K562 (cell line): ENCODE data around the gene ERICH2. TPM values are rescaled to one million over a fixed set of nuclear protein-coding genes. Genes with fewer than 3 reads are reported as not detected.

ENCODE experiments used
- GTF2A2 ChIP-seq: IDR thresholded peaks from 2 replicates; pipeline ENCODE4 v1.6.1; 2016; ENCODE audit warnings: mild to moderate bottlenecking, missing genetic modification characterization, missing compliant biosample characterization
- HCFC1 ChIP-seq: IDR thresholded peaks from 2 replicates; pipeline ENCODE4 v1.6.1; 2012; ENCODE audit warnings: low read depth, low read length, improper control_type of control experiment
- KLF13 ChIP-seq: fragments of 450-650 bp; IDR thresholded peaks from 2 replicates; pipeline ENCODE4 v1.6.1; 2016; ENCODE audit warnings: missing genetic modification characterization, low read depth, mild to moderate bottlenecking, missing compliant biosample characterization, moderate library complexity, borderline replicate concordance
- NEUROD1 ChIP-seq: fragments of 150-350 bp; IDR thresholded peaks from 2 replicates; pipeline ENCODE4 v1.6.1; 2014; ENCODE audit warnings: borderline replicate concordance, low read length, low read depth; ENCODE audit not compliant: partially characterized antibody
- PTTG1 ChIP-seq: fragments of 450-650 bp; IDR thresholded peaks from 2 replicates; pipeline ENCODE4 v1.6.1; 2016; ENCODE audit warnings: low read depth, mild to moderate bottlenecking, missing genetic modification characterization, missing compliant biosample characterization
- PYGO2 ChIP-seq: fragments of 450-650 bp; IDR thresholded peaks from 2 replicates; pipeline ENCODE4 v1.6.1; 2016; ENCODE audit warnings: mild to moderate bottlenecking, missing genetic modification characterization, moderate library complexity, missing compliant biosample characterization
- TAL1 ChIP-seq: fragments of 450-650 bp; IDR thresholded peaks from 2 replicates; pipeline ENCODE4 v1.6.1; 2016; ENCODE audit warnings: mild to moderate bottlenecking
- ZC3H8 ChIP-seq: fragments of 450-650 bp; IDR thresholded peaks from 2 replicates; pipeline ENCODE4 v1.6.1; 2017
- ZNF41 ChIP-seq: fragments of 250-450 bp; sonication (Bioruptor Pico); conservative IDR thresholded peaks from 2 replicates; pipeline ENCODE4 v1.4.0; 2020; ENCODE audit warnings: mild to moderate bottlenecking
- ZSCAN32 ChIP-seq: fragments of 450-650 bp; formaldehyde crosslinking; IDR thresholded peaks from 2 replicates; pipeline ENCODE4 v1.4.0; 2020; ENCODE audit warnings: mild to moderate bottlenecking, moderate library complexity
- polyA plus RNA-seq, 8 experiments: library from polyadenylated mRNA; depleted of rRNA in 4 of 8; stranded (reverse) in 5 of 8; unstranded in 3 of 8; fragments of >200 nt; fragmentation: Nextera tagmentation in 2 of 8; fragmentation: Illumina TruSeq in 1 of 8; extraction: Ambion mirVana in 2 of 8; extraction: Trizol in 1 of 8; gene quantifications; 2 replicates each; pipeline versions ENCODE4 v1.2.1 to v1.2.3, GENCODE V29; 2011 to 2014; ENCODE audit warnings: inconsistent platforms in 1 of 8, missing spikeins in 1 of 8
- total RNA-seq, 7 experiments: library from RNA; depleted of rRNA in 6 of 7; stranded (reverse); fragments of >200 nt in 6 of 7; fragmentation: Illumina TruSeq in 2 of 7; extraction: Trizol in 2 of 7; gene quantifications; 2 replicates each; pipeline versions ENCODE4 v1.2.1 to v1.2.3, GENCODE V29; 2011 to 2021; ENCODE audit warnings: low replicate concordance in 1 of 7
- TF ChIP-seq, protein P1 (sequence below): fragments of 200-800 bp; sonication (Bioruptor generic); IDR thresholded peaks from 2 replicates; pipeline ENCODE4 v1.6.1; 2017; ENCODE audit warnings: missing genetic modification characterization, missing compliant biosample characterization
- TF ChIP-seq, protein P2 (sequence below): fragments of 250-450 bp; sonication (Bioruptor Pico); IDR thresholded peaks from 2 replicates; pipeline ENCODE4 v1.4.0; 2020; ENCODE audit warnings: mild to moderate bottlenecking, moderate library complexity, borderline replicate concordance
- TF ChIP-seq, protein P3 (sequence below): fragments of 250-450 bp; sonication (Bioruptor Pico); IDR thresholded peaks from 2 replicates; pipeline ENCODE4 v1.6.1; 2021; ENCODE audit warnings: mild to moderate bottlenecking
- TF ChIP-seq, protein P4 (sequence below): sonication (generic); formaldehyde crosslinking; IDR thresholded peaks from 2 replicates; pipeline ENCODE4 v1.8.1; 2023; ENCODE audit warnings: mild to moderate bottlenecking, missing genetic modification reagents, moderate library complexity
- TF ChIP-seq, protein P5 (sequence below): fragments of 250-450 bp; sonication (Bioruptor Pico); IDR thresholded peaks from 2 replicates; pipeline ENCODE4 v1.9.0; 2021; ENCODE audit warnings: mild to moderate bottlenecking, inconsistent platforms
- TF ChIP-seq, protein P6 (sequence below): fragments of 250-450 bp; sonication (Bioruptor Pico); IDR thresholded peaks from 2 replicates; pipeline ENCODE4 v1.4.0; 2020; ENCODE audit warnings: mild to moderate bottlenecking, moderate library complexity

ERICH2 gene
- total and polyA plus RNA-seq, 9 of the 15 experiments (the other 6 are each of a cell fraction or from before 2014, with no cell fraction given) = 0.85 to 2.4 (median 1.6) TPM

DNA sequence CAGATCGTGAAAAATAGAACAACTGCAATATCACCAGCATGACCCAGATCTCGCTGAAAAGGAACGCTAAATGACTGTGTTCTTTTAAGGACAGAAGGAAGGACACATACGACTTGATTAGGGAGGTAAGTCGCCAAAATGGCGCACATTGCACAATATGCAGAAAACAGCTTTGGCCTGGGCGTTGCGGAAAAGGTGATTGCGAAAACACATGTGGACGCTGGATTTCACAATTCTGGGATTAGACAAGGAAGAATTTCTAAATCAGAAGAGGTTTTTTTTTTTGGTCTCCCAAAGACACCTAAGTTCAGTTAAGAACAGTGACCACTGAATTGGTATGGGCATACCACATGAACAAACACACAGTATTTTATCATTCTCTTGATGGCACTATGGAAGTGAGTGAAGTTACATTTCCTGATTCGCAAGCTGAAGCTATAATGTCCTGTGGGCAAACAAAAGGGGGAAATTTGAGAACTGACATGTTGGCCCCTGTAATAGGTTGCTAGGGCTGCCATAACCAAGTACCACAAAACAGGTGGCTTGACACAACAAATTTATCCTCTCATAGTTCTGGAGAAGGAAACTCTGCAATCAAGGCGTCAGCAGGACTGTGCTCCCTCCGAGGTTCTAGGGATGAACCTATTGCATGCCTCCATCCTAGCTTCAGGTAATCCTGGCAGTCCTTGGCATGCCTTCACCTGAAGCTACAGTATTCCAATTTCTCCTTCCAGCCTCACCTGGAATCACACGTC lies 25.8 kb upstream of the ERICH2 start (continued):
- TF ChIP-seq, protein P1, sequence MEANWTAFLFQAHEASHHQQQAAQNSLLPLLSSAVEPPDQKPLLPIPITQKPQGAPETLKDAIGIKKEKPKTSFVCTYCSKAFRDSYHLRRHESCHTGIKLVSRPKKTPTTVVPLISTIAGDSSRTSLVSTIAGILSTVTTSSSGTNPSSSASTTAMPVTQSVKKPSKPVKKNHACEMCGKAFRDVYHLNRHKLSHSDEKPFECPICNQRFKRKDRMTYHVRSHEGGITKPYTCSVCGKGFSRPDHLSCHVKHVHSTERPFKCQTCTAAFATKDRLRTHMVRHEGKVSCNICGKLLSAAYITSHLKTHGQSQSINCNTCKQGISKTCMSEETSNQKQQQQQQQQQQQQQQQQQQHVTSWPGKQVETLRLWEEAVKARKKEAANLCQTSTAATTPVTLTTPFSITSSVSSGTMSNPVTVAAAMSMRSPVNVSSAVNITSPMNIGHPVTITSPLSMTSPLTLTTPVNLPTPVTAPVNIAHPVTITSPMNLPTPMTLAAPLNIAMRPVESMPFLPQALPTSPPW = no peak; the same call in 1 of the 2 replicates
- TF ChIP-seq, protein P2, sequence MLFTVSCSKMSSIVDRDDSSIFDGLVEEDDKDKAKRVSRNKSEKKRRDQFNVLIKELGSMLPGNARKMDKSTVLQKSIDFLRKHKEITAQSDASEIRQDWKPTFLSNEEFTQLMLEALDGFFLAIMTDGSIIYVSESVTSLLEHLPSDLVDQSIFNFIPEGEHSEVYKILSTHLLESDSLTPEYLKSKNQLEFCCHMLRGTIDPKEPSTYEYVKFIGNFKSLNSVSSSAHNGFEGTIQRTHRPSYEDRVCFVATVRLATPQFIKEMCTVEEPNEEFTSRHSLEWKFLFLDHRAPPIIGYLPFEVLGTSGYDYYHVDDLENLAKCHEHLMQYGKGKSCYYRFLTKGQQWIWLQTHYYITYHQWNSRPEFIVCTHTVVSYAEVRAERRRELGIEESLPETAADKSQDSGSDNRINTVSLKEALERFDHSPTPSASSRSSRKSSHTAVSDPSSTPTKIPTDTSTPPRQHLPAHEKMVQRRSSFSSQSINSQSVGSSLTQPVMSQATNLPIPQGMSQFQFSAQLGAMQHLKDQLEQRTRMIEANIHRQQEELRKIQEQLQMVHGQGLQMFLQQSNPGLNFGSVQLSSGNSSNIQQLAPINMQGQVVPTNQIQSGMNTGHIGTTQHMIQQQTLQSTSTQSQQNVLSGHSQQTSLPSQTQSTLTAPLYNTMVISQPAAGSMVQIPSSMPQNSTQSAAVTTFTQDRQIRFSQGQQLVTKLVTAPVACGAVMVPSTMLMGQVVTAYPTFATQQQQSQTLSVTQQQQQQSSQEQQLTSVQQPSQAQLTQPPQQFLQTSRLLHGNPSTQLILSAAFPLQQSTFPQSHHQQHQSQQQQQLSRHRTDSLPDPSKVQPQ (CRISPR knock-in tag) = no peak
- TF ChIP-seq, protein P3, sequence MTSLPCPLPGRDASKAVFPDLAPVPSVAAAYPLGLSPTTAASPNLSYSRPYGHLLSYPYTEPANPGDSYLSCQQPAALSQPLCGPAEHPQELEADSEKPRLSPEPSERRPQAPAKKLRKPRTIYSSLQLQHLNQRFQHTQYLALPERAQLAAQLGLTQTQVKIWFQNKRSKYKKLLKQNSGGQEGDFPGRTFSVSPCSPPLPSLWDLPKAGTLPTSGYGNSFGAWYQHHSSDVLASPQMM (CRISPR knock-in tag) = no peak
- TF ChIP-seq, protein P4, sequence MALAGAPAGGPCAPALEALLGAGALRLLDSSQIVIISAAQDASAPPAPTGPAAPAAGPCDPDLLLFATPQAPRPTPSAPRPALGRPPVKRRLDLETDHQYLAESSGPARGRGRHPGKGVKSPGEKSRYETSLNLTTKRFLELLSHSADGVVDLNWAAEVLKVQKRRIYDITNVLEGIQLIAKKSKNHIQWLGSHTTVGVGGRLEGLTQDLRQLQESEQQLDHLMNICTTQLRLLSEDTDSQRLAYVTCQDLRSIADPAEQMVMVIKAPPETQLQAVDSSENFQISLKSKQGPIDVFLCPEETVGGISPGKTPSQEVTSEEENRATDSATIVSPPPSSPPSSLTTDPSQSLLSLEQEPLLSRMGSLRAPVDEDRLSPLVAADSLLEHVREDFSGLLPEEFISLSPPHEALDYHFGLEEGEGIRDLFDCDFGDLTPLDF = no peak
- TF ChIP-seq TAL1 (no peak), KLF13 (tag) (peak; percentile 2; the same call in 1 of the 2 replicates), PTTG1 (tag) (no peak), ZNF41 (no peak), ZC3H8 (0 out of 2 replicates have a peak, but pooled peaks have one; percentile 67), NEUROD1 (no peak), GTF2A2 (no peak), HCFC1 (no peak), ZSCAN32 (CRISPR knock-in tag) (no peak), PYGO2 (tag) (no peak)
- TF ChIP-seq, protein P5, sequence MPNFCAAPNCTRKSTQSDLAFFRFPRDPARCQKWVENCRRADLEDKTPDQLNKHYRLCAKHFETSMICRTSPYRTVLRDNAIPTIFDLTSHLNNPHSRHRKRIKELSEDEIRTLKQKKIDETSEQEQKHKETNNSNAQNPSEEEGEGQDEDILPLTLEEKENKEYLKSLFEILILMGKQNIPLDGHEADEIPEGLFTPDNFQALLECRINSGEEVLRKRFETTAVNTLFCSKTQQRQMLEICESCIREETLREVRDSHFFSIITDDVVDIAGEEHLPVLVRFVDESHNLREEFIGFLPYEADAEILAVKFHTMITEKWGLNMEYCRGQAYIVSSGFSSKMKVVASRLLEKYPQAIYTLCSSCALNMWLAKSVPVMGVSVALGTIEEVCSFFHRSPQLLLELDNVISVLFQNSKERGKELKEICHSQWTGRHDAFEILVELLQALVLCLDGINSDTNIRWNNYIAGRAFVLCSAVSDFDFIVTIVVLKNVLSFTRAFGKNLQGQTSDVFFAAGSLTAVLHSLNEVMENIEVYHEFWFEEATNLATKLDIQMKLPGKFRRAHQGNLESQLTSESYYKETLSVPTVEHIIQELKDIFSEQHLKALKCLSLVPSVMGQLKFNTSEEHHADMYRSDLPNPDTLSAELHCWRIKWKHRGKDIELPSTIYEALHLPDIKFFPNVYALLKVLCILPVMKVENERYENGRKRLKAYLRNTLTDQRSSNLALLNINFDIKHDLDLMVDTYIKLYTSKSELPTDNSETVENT (CRISPR knock-in tag) = no peak
- TF ChIP-seq, protein P6, sequence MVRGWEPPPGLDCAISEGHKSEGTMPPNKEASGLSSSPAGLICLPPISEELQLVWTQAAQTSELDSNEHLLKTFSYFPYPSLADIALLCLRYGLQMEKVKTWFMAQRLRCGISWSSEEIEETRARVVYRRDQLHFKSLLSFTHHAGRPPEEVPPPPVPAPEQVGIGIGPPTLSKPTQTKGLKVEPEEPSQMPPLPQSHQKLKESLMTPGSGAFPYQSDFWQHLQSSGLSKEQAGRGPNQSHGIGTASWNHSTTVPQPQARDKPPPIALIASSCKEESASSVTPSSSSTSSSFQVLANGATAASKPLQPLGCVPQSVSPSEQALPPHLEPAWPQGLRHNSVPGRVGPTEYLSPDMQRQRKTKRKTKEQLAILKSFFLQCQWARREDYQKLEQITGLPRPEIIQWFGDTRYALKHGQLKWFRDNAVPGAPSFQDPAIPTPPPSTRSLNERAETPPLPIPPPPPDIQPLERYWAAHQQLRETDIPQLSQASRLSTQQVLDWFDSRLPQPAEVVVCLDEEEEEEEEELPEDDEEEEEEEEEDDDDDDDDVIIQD (CRISPR knock-in tag) = no peak
